ENCODE measurements around the gene NBEAL2.

GRCh38 chr3:46950177-46950576, 29.3 kb upstream of the NBEAL2 start:
- no peak for TF ChIP-seq POLR2A (IDR thresholded peaks at IDR 0.05)
- TF ChIP-seq, protein P1, sequence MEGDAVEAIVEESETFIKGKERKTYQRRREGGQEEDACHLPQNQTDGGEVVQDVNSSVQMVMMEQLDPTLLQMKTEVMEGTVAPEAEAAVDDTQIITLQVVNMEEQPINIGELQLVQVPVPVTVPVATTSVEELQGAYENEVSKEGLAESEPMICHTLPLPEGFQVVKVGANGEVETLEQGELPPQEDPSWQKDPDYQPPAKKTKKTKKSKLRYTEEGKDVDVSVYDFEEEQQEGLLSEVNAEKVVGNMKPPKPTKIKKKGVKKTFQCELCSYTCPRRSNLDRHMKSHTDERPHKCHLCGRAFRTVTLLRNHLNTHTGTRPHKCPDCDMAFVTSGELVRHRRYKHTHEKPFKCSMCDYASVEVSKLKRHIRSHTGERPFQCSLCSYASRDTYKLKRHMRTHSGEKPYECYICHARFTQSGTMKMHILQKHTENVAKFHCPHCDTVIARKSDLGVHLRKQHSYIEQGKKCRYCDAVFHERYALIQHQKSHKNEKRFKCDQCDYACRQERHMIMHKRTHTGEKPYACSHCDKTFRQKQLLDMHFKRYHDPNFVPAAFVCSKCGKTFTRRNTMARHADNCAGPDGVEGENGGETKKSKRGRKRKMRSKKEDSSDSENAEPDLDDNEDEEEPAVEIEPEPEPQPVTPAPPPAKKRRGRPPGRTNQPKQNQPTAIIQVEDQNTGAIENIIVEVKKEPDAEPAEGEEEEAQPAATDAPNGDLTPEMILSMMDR (IDR thresholded peaks at IDR 0.05) = no peak
